Adrenal gland (tissue), 12 donors: ENCODE measurements around the gene CRTAP. TPM values are rescaled to one million over a fixed set of nuclear protein-coding genes. Genes with fewer than 3 reads are reported as not detected.

Experiments used
- DNase-seq, 7 donors: peaks; one replicate each; pipeline ENCODE4 v3.0.0-alpha.2; 2019 to 2020
- H3K27ac ChIP-seq, 5 donors: fragments of 200-600 bp; sonication (generic) in 4 of 5; 1 replicate in 3 of 5; 2 replicates in 2 of 5; pipeline versions ENCODE4 v1.5.1 to v1.8.0; 2016 to 2020; ENCODE audit warnings: mild to moderate bottlenecking in 1 of 5
- H3K27me3 ChIP-seq: fragments of 200-600 bp; 2 replicates; pipeline ENCODE4 v1.8.0; 2021
- H3K36me3 ChIP-seq, 2 donors: fragments of 200-600 bp; replicated peaks in 1 of 2; 1 replicate in 1 of 2; 2 replicates in 1 of 2; pipeline versions ENCODE4 v1.5.1 to v1.8.0; 2018 to 2022
- H3K4me1 ChIP-seq, 2 donors: fragments of 200-600 bp; replicated peaks in 1 of 2; 1 replicate in 1 of 2; 2 replicates in 1 of 2; pipeline versions ENCODE4 v1.5.1 to v1.8.0; 2018 to 2021
- H3K4me3 ChIP-seq, 4 donors: fragments of 200-600 bp; sonication (generic) in 3 of 4; one replicate each; pipeline ENCODE4 v1.5.1; 2016 to 2018
- H3K9me3 ChIP-seq, 3 donors: fragments of 200-600 bp; sonication (generic) in 1 of 3; replicated peaks in 1 of 3; 1 replicate in 2 of 3; 2 replicates in 1 of 3; pipeline versions ENCODE4 v1.5.1 to v1.8.0; 2016 to 2021
- POLR2A ChIP-seq, 2 donors: fragments of 450-650 bp; IDR thresholded peaks; one replicate each; pipeline ENCODE4 v1.6.1; 2017; ENCODE audit warnings: antibody characterized with exemption in 2 of 2, mild to moderate bottlenecking in 2 of 2, moderate library complexity in 1 of 2
- WGBS, 4 donors: extraction: QIAGEN DNeasy Blood & Tissue Kit in 2 of 4; methylation state at CpG; one replicate each; pipeline versions ENCODE4 v1.1.5 to v1.1.7; 2013 to 2017; 5-methylcytosine and 5-hydroxymethylcytosine counted together
- intact Hi-C, 2 donors: fragments of 100-400 bp; cut with DNase I; formaldehyde crosslinking; loops; one replicate each; pipeline versions ENCODE4 v1.14.1 to v1.15.0; 2022 to 2023
- polyA plus RNA-seq, 3 donors: library from polyadenylated mRNA; stranded (reverse); fragments of 200-250 nt in 2 of 3; fragments of 350-450 nt in 1 of 3; fragmentation: Illumina TruSeq in 1 of 3; extraction: RNeasy Lipid Tissue Mini Kit (QIAGEN cat#74804) in 1 of 3; gene quantifications; one replicate each; pipeline ENCODE4 v1.2.3, GENCODE V29; 2013 to 2014
- total RNA-seq, 9 donors: library from RNA; depleted of rRNA in 4 of 9; stranded (reverse); fragments of >200 nt in 4 of 9; fragments of 120-200 nt in 1 of 9; fragmentation: NEBNext Ultra II Directional in 1 of 9; extraction: Animal tissue kit (Norgen Biotek cat#: 25700) in 1 of 9; gene quantifications; one replicate each; pipeline versions ENCODE4 v1.1.0 to v1.2.4, GENCODE V29; 2013 to 2023
- TF ChIP-seq, protein P1 (sequence below), 6 experiments: fragments of 450-650 bp in 4 of 6; fragments of 200-600 bp in 2 of 6; sonication (generic) in 1 of 6; IDR thresholded peaks; 1 replicate in 5 of 6; 2 replicates in 1 of 6; pipeline versions ENCODE4 v1.5.1 to v1.8.0; 2016 to 2021; ENCODE audit warnings: antibody characterized with exemption in 6 of 6, mild to moderate bottlenecking in 2 of 6, moderate library complexity in 1 of 6
- donor health status: healthy with polysubstance abuse.
- donor health status: Bipolar disorder and iron deficiency.
- donor health status: DM: yes; HTN: yes; CAD: no.
- donor health status: DM: no; HTN: no; CAD: no.
- donor health status: DM: no; HTN: no; CAD: no.
- donor health status: DM: yes; HTN: yes; CAD: no.

Gene CRTAP
- total and polyA plus RNA-seq, 12 donors: 64.5 to 677 (median 282) TPM

DNA sequence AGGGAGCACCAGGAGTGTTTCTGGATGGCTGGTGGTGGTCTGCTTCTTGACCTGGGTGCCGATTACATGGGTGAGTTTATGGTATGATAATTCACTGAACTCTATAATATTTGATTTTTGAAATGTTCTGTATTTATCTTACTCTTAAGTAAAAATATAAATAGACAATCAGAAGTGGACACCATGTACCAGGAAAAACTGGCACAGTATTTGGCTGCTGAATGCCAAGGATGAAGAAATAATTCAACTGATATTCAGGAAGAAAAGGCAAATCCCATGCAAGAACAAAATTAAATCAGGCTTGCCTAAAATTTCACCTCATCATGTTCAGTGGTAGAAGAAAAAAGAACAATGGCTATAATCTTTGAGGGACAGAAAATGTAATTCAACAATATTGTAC, 51.6 kb downstream of the CRTAP start:
- Histone ChIP-seq H3K36me3 (no peaks in the 10 kb centered on the region), H3K9me3 (no peaks in the 10 kb centered on the region), H3K27ac (no peak overlapping the region), H3K4me1 (no peaks in the 10 kb centered on the region), H3K4me3 (no peak overlapping the region), H3K27me3 (no peaks in the 10 kb centered on the region)
- TF ChIP-seq POLR2A (IDR thresholded peaks at IDR 0.05): no peak
- TF ChIP-seq, protein P1, sequence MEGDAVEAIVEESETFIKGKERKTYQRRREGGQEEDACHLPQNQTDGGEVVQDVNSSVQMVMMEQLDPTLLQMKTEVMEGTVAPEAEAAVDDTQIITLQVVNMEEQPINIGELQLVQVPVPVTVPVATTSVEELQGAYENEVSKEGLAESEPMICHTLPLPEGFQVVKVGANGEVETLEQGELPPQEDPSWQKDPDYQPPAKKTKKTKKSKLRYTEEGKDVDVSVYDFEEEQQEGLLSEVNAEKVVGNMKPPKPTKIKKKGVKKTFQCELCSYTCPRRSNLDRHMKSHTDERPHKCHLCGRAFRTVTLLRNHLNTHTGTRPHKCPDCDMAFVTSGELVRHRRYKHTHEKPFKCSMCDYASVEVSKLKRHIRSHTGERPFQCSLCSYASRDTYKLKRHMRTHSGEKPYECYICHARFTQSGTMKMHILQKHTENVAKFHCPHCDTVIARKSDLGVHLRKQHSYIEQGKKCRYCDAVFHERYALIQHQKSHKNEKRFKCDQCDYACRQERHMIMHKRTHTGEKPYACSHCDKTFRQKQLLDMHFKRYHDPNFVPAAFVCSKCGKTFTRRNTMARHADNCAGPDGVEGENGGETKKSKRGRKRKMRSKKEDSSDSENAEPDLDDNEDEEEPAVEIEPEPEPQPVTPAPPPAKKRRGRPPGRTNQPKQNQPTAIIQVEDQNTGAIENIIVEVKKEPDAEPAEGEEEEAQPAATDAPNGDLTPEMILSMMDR (IDR thresholded peaks at IDR 0.05): no peak
- WGBS, 4 donors: 67 to 93% (median 85%) methylated on average over 1 of the region's 1 CpG
- DNase-seq: no peak
- intact Hi-C loops: no loop called here

DNA sequence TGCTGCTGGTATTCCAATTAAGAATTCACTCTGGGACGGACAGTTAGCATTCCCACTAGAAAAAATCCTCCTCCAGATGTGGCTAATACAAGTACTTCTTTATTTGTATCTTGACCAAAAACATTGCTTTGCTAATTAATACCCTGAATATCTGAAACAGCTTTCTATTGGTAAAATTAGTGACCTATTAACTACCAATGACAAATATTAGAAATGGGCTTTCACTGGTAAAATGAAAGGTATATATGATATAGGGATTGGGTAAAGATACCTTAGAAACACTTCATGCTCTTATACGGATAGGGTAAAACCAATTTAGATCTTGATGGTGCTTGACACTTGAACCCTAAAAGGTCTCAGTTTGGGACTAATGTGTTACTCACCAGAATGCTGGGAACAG, 52.3 kb downstream of the CRTAP start:
- no peaks in the 10 kb centered on the region for H3K27me3 ChIP-seq
- no peaks in the 10 kb centered on the region for H3K36me3 ChIP-seq
- H3K9me3 ChIP-seq: no peaks in the 10 kb centered on the region
- no peak overlapping the region for H3K4me3 ChIP-seq
- DNase-seq: no peak
- H3K27ac ChIP-seq: no peak overlapping the region
- 72 to 92% (median 85%) methylated on average over 2 of the region's 2 CpGs for WGBS, 4 donors
- intact Hi-C loops: no loop called here
- TF ChIP-seq POLR2A (IDR thresholded peaks at IDR 0.05): no peak
- TF ChIP-seq, protein P1 (IDR thresholded peaks at IDR 0.05): no peak
- no peaks in the 10 kb centered on the region for H3K4me1 ChIP-seq

DNA sequence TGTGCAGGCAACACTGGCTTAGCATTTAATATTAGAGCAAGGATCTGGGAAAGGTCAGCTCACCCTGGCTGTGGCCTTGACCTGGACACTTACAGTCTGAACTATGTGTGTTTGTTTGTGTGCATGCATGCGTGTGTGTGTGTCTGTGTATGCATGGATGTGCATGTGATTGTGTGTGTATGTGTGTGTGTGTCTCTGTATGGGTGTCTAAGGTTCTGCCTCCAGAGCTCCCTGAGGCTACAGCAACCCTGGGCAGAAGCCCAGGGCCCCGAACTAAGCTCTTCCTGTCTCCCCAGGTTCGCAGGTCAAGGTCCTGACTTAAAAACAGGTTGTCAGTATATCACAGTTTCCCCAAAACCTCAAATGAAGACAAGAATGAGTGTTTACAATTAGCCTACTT, 53.5 kb downstream of the CRTAP start:
- no peaks in the 10 kb centered on the region for H3K4me1 ChIP-seq
- intact Hi-C loops: no loop called here
- H3K36me3 ChIP-seq: no peaks in the 10 kb centered on the region

DNA sequence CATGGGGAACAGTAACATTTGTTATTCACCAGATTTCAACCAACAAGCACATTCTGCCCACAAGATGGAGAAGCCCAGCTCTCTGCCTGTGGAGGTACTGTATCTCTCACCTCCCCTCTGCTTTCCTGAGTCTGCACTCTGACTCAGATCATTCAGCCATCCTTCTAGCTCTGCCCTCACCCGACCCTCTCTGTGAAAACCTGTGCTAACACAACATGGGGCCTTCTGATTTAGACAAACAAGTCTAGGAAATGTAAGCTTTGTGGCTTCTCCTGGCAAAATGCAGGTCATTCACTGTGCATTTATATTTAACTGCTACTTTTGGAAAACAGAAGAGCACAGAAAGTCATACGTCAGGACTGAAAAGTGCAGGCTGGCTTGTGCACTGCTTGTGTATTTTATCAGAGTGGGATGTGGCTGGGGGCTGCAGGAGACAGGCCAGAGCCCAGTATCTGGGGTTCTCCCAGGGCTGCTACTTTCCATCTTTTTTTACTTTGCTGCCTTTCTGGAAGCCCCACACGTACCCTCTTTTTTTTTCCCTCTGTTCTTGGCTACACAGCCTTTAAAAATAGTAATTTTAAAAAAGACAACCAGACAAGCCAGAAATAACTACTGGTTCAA, 54.0 kb downstream of the CRTAP start:
- 60 to 77% (median 70%) methylated on average over 3 of the region's 3 CpGs for WGBS, 4 donors
- Histone ChIP-seq H3K9me3 (no peaks in the 10 kb centered on the region), H3K27me3 (no peaks in the 10 kb centered on the region), H3K36me3 (no peaks in the 10 kb centered on the region), H3K27ac (no peak overlapping the region), H3K4me1 (no peaks in the 10 kb centered on the region), H3K4me3 (no peak overlapping the region)
- no peak for DNase-seq
- intact Hi-C loops: no loop called here
- TF ChIP-seq, protein P1 (IDR thresholded peaks at IDR 0.05): no peak
- no peak for TF ChIP-seq POLR2A (IDR thresholded peaks at IDR 0.05)

More for the DNA sequence above, 53.5 kb downstream of the CRTAP start:
- DNase-seq: no peak
- TF ChIP-seq, protein P1 (IDR thresholded peaks at IDR 0.05): no peak
- no peak for TF ChIP-seq POLR2A (IDR thresholded peaks at IDR 0.05)
- Histone ChIP-seq H3K4me3 (no peak overlapping the region), H3K27me3 (no peaks in the 10 kb centered on the region), H3K27ac (no peak overlapping the region), H3K9me3 (no peaks in the 10 kb centered on the region)
- WGBS, 4 donors: 49 to 70% (median 65%) methylated on average over 2 to 3 of the region's 3 CpGs
